Activated CD4-positive, CD25-positive, alpha-beta regulatory T cell treated with anti-CD3 and anti-CD28 coated beads, Interleukin-2, amount 50 U/mL, for 24 hours (primary cell): ENCODE data around the gene PRKAR1A.
A peak's percentile ranks its signal among the peaks of the same experiment; 100 is the strongest.
"Not testable (repeated sequence)": the region's sequence is repeated elsewhere in the genome, so short reads cannot be mapped to it uniquely, and the experiment has no call there.

Experiments used
- ATAC-seq, 2 donors: fragments of 150-1000 bp; cut with Tn5 transposase; one replicate each; pipeline ENCODE4 v1.10.0; 2021; ENCODE audit warnings: mild to moderate bottlenecking in 1 of 2, moderate library complexity in 1 of 2

Gene PRKAR1A

DNA sequence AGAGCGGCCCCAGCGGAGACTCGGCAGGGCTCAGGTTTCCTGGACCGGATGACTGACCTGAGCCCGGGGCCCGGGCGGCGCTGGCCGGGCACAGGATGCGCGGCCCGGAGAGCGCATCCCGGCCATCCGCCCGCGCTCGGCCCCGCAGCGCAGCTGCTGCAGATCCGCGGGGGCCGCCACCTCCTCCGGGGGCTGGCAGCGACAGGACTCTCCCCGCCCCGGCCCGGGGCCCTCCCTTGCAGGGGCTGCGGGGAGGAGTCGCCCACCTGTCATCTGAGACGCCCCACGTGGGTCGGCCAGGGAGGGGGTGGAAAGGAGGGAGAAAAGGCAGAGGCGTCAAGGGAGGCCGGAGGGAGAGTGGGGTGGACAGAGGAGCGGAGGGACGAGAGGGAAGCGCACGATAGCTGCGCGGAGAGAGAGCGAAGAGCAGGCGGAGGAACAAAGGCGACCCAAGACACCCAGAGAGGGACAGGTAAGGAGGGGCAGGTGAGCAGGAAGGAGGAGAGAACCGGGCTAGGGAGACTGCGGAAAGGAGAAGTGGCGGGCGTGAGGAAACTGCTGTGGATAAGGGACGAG is 471 bp upstream of the PRKAR1A start:
- peak; percentile 42 to 64 for ATAC-seq

DNA sequence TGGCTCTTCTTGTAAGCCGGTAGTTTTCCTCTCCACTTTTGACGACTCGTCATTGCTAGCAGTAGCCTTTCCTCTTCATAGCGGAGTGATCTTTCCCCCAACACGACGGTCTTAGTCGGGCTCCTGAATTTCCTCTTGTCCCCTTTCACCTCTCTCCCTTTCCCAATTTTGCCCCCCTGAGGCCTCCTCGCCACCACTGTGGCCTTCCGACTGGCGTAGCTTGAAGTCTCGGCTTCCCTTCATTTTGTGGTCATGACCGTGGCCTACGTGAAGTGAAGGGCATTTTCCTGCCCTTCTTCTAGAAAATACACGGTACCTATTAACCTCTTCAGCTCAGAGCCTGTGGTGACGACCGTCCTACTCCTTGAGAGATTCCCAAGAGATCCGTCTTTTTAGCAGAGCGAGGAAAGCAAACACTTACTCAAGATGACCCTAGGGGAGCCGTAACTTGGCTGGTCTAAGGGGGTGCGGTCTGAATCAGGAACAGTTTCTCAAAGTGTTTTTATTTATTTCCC is 787 bp downstream of the PRKAR1A start:
- no peak for ATAC-seq

DNA sequence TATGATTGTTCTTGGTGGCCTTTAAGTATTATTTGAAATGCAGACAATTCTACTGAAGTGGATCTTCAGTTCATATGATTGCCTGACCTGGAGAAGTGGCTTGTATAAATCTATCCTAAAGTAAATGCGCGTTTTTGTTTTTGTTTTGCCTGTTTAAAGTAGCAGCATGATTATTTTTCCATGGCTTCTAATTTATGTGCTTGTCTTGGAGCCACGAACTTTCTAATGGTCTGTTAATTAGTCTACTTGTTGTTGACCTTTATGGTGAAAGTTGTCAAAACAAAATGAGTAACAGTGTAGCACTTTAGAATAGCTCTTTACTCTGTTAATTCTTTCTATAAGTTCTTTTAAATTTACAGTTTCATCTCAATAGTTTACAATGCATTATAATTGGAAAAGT is 1.7 kb downstream of the PRKAR1A start:
- ATAC-seq: no peak

DNA sequence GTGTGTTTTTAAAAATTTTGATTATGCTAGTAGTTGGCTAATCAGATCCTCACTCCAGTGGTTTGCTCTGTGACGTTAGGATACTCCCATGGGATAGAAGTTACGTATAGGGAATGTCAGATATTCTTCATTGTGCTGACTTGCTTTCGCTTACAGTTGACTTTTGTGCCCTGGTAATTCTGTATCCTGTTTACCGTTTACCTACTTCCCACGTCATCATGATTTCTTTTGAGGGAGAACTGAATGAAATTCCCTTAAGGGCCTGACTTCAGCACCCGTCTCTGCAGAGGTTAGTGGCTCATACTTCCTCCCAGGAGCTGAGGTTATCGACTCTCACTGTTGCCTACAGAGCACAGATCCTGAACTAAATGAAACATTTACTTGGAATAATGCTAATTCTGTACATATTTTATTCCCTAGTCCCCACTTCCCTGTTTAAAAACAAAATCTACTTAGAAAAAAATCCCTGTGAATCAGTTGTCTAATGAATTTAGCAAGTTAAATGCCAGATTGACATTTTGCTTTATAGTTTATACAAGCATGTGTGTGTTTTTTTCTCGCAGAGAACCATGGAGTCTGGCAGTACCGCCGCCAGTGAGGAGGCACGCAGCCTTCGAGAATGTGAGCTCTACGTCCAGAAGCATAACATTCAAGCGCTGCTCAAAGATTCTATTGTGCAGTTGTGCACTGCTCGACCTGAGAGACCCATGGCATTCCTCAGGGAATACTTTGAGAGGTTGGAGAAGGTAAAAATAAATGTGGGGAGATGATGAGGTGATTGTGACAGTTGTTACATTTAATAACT is 2.8 kb downstream of the PRKAR1A start:
- no peak for ATAC-seq

DNA sequence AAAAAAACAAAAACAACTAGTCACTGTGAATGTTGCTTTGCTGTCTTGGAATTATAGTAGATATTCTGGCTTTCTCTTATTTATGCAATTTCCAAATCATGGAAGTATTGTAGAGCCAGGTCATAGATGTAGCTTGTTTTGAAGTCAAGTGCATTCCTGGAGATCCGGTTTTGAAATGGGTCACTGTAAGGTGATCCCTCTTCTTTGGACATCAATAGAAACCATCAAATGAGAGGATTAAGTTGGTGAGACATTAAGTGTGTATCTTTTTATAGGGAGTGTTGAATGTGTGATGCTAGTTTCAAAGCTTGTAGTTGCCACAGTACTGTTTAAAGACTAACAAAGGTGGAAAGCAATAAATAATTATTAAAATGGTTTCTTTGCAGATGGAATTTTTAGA is 4.5 kb downstream of the PRKAR1A start:
- ATAC-seq: no peak

DNA sequence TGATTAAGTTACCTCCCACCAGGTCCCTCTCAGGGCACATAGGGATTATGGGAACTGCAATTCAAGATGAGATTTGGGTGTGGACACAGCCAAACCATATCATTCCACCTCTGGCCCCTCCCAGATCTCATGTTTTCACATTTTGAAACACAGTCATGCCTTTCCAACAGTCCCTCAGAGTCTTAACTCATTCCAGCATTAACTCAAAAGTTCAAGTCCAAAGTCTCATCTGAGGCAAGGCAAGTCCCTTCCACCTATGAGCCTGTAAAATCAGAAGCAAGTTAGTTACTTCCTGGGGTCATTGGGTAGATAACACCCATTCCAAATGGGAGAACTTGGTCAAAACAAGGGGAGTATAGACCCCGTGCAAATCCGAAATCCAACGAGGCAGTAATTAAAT is 5.4 kb downstream of the PRKAR1A start:
- ATAC-seq: not testable (repeated sequence)

DNA sequence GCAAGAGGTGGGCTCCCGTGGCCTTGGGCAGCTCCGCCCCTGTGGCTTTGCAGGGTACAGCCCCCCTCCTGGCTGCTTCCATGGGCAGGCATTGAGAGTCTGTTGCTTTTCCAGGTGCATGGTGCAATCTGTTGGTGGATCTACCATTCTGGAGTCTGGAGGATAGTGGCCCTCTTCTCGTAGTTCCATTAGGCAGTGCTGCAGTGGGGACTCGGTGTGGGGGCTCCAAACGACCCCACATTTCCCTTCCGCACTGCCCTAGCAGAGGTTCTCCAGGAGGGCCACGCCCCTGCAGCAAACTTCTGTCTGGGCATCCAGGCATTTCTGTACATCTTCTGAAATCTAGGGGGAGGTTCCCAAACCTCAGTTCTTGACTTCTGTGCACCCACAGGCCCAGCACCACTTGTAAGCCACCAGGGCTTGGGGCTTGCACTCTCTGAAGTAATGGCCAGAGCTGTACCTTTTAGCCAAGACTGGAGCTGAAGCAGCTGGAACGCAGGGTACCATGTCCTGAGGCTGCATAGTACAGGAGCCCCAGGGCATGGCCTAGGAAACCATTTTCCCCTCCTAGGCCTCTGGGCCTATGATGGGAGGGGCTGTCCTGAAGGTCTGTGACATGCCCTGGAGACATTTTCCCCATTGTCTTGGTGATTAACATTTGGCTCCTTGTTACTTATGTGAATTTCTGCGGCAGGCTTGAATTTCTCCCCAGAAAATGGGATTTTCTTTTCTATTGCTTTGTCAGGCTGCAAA is 6.0 kb downstream of the PRKAR1A start:
- no peak for ATAC-seq

DNA sequence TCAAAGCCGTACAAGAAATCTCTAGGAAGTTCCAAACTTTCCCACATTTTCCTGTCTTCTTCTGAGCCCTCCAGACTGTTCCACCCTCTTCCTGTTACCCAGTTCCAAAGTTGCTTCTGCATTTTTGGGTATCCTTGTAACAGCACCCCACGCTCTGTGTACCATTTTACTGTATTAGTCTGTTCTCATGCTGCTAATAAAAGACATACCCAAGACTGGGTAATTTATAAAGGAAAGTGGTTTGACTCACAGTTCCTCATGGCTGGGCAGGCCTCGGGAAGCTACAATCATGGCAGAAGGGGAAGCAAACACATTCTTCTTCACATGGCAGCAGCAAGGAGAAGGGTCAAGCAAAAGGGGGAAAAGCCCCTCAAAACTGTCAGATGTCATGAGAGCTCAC is 6.8 kb downstream of the PRKAR1A start:
- ATAC-seq: not testable (repeated sequence)

DNA sequence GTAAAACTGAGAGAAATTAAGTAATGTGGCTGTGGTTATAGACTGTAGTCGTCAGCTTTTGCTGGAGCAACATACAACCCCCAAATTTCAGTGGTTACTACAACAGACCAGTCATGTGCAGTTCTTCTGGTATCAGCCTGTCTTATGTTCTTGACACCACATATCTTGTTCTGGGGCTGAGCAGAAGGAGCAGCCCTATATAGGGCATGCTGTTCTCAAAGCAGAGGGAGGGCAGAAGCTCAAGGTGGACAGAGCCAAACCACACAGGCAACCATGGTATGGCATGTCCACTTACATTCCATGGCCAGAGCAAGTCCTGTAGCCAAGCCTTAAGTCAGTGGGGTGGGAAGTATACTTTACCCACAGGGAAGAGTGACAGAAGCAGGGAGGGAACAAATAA is 7.7 kb downstream of the PRKAR1A start:
- ATAC-seq: no peak

DNA sequence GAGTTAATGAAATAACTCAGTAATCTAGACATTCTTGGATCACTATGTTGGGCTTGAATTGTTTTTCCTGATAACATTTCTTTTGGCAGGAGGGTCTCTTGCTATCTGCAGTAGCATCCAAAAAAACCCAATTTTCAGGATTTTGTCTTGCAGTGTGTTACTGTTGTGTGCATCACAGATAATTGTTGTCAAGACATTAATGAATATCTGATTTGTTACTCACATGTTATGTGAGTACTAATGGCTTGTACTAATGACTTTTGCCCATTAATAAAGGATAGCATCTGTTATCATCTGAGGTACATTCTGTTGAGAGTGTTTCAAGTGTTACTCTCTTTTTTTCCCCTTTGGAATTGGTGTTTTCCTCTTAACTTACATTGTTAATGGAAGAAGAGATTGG is 10.0 kb downstream of the PRKAR1A start:
- ATAC-seq: no peak

DNA sequence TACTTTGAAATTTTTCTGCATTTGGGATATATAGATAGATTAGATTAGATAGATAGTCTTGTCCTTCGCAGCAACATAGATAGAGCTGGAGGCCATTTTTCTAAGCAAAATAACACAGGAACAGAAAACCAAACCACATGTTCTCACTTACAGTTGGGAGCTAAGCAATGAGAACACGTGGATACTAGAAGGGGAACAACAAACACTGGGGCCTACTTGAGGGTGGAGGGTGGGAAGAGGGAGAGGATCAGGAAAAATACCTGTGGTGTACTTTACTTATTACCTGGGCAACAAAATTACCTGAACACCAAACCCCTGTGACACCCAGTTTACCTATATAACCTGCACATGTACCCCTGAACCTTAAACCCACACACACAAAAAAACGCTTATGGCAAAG is 14.3 kb downstream of the PRKAR1A start:
- no peak for ATAC-seq

DNA sequence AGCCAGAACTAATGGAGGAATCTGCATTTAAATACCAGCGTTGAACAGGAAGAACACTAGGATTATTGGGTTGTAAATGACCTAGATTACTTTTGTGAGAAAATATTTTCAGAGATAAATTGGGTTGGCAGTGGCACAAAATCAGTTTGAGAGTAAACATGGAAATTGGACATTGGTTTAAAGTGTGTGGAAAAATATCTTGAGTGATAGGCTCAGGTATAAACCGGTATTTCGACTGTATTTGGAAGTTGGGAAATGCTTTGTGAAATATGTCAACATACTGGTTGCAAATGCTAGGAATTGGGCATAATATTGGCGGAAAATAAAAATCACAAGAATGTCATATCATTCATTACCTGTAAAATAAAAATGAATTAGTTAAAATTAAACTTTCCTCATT is 15.1 kb downstream of the PRKAR1A start:
- ATAC-seq: no peak

DNA sequence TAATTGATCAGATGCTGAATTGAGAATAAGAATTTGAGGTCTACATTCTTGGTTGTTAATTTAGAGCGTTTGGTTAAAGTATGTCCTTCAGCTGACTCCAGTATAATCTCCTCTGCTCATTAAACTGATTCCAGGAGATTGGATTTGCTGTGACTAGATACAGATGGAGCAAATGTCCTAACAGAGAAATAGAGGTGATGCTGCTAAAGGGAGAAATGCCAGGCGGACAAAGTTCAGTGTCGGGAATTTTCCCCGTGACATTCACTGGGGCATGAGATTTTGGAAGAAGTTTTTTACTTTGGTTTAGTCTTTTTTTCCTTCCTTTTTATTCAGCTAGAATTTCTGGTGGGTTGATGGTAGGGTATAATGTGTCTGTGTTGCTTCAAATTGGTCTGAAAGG is 19.0 kb downstream of the PRKAR1A start:
- ATAC-seq: no peak

DNA sequence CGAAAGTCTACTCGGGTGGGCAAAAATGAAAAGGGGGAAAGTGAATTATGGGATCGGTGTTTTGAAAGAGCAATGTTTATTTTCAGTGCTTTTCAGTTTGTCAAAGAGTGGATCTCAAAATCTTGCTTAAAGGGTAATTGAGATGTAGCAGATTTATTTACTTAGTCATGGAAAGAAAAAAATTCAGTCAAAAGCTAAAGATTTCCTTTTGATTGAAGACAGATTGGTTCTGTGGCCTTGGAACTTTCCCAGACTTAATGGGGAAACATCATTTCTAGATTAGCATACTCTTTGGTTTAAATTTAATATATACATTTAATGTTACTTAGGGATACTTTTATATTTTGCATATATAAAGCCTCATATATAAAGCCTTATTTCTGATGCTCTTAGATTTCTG is 20.6 kb downstream of the PRKAR1A start:
- no peak for ATAC-seq

DNA sequence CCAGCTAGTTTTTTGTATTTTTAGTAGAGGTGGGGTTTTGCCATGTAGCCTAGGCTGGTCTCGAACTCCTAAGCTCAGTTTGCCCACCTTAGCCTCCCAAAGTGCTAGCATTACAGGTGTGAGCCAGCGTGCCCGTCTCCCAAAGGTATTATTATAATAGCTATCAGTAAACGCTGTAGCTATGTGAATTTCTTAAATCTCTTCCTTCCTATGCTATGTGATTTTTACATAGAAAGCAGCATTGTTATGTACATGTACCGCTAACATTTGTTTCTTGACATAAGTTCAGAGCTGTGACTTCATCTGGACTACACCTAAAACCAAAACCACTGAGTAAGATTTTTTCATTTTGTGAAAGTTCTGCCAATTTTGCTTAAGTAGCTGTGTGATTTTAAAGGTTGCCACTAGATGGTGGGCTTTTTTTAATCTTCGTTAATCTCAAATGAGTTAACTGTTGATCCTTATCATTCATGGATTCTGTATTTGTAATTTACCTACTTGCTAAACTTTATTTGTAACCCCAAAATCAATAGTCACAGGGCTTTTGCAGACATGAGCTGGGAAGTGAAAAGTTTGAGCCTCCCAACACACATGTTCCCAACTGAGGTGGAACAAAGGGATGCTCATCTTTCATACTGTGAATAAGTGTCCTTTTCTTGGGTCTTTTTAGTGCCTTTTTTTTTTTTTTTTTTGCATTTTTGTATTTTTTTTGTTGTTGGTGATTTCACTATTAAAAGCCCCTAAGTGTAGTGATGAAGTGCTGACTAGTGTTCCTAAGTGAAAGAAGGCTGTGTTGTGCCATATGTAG is 21.9 kb downstream of the PRKAR1A start:
- peak; percentile 28 to 41 for ATAC-seq

DNA sequence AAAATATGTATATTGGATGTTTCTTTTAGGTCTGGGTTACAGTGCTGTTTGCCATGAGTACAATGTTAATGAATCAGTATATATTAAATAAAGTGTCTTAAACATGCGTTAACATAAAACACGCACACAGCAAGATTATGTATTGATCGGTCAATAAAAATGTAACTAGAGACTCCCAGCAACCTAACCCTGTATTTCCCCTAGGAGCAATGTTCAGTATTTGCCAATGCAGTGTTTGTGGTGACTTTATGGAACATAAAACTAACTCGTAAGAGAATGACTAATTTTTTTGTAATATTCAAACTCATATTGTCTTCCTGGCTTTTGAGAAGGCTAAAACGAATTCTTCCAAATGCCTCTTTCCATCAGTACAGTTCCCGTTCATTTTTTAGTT is 22.5 kb downstream of the PRKAR1A start:
- ATAC-seq: no peak

DNA sequence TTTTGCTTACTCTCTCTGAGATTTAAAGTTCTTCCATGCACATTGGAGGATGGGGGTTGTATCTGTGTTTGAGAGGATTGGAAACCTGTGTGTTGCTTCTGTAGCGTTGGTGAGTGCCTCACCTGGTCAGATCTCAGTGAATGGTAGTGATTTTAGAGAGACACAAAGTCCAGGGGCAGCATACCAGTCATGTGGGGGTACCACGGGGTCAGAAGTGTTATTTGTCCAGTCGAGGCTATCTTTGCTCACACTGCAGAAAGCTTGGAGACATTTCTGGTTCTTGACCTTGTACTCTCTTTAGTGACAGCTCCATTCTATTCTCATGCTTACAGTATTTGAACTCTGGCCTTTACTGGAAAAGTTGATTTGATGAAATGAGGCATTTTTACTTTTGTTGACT is 23.7 kb downstream of the PRKAR1A start:
- ATAC-seq: no peak

DNA sequence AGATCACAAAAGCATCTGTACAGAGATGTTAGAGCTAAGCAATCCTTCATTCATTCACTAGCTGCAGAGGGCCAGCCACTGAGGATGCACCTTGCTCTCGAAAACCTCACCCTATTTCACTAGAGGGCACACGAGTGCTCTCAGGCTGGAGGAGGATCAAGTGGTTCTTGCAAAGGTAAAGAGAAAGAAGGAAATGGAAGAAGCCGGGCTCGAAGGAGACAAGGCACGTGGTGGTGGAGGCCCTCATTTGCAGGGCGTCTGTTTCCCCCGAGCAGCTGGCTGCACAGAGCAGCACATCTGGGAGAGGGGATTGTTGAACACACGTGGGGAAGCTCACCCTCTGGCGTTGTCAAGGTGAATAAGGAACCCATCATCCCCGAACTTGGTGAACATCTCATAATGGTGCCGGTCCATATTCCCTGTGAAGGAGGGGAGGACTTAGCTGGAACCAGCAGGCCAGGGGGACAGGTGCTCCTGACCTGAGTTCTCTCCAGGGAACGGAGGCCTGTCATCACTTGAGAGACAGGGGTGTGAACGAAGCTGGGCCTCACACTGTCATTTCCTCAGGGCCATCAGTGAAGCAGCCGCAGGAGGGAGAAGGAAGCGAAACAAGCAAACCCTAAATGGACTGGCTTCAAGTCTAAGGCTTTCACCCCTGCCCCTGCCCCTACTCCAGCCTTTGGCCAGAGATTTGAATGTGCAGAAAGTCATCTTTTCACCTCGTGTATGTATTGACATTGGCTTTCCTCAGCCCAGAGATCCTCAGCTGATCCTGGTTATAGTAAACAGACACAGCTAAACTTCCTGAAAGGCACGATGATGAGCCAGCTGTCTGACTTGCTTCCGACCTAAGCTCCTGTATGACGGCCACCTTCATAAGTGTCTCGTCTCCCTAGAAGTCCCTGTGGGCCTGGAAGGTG is 27.6 kb downstream of the PRKAR1A start:
- no peak for ATAC-seq

DNA sequence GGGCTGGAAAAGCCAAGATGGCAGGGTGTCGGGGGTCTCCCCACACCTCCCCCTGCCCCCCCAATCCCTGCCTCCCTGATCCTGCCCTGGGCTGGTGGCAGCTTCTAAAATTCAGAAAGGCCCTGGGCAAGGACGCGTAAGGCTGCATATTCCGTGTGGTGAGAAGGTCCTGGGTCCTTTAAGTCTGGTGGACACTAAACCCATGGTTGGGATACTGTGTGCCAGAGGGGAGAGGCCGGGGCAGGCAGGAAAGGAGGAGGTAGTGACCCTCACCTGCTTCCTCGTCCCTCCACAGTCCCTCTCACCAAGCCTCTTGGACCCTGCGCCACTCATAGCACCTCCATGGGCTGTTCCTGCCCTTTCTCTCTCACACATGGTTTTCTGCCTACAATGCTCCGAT is 28.8 kb downstream of the PRKAR1A start:
- no peak for ATAC-seq

DNA sequence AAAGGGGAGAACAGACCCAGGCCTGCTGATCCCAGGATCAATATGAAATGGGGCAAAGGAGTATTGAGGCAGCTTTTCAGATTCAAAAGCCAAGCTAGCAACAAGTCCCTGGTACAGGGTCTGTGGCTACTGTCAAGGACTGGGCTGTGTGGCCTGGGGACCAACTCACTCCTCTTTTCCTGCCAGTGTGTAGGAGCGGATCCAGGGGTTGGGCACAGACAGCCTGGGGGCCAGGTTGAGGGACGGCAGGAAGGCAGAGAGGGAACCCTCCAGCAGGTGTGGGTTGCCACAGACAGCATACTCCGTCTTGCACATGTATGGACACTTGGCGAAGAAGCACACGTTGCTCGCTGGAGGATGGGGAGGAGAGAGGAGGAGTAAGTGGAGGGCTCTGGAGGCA is 29.6 kb downstream of the PRKAR1A start:
- ATAC-seq: no peak

DNA sequence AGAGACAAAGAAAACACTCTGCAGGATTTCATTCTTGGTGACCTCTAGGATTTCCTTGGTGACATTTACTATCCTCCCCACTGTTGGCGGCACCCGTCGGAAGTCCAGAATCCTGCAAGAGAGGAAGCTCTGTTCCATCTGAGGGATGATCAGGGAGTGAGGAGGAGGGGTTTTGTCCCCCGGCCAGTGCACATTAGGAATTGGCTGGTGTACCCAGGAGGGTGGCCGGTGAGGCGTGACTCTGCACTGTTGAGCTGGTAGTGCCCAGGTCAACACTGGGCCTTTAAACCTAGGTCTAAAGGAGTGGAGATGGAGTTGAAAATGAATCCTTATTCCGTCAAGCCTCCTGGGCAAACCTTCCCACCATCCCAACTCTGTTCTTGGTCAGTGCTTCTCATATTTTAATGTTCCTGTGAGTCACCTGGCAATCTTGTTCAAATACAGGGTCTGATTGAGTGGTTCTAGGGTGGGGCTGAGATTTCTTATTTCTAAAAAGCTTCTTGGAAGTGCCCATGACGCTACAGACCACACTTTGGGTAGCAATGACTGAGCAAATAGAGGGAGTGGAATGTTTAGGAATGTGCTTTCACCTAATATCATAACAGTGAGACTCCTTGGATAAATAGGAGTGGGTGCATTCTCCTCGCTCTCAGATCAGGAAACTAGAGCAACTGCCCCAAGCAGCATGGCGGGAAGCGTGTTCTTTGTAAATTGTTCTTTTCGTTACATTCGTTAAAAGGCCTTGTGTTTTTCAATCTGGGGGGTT is 30.7 kb downstream of the PRKAR1A start:
- ATAC-seq: no peak
